Measurements from ENCODE around the gene STXBP1. TPM values are rescaled to one million over a fixed set of nuclear protein-coding genes. Genes with fewer than 3 reads are reported as not detected.

STXBP1 gene
- total and polyA plus RNA-seq, 2 of the 8 experiments (the other 6 are each of a cell fraction or from before 2014, with no cell fraction given): 11.5 to 60.9 TPM

DNA sequence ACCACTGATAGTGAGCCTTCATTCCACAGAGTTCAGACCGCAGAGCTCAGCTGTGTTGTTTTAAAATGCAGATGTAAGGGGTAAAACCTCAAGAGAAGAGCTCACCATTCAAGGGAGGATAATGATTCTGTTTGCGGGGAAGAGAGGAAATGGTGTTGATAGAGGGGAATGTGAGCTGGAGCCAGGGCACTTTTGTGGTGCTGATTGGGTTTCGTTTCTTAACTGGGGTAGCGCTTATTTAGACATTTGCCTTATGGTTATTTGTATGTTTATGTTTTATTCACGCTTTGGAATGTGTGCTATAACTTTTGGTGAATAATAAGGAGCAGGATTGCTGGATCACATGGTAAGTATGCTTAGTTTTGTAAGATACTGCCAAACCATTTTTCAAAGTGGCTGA is 42.5 kb downstream of the STXBP1 start:
- DNase-seq (ENCODE audit: low read depth in 1 of 2, low spot score in 2 of 2) (no peak), FAIRE-seq (no peak)
- Histone ChIP-seq H3K79me1 (ENCODE audit: low read depth, low read length) (no peaks in the 10 kb centered on the region; the same call in 1 of the 2 replicates), H3K4me3 (ENCODE audit: extremely low read depth in 1 of 4, insufficient read depth in 2 of 4, low read depth in 3 of 4, low read length in 4 of 4) (no peak overlapping the region), H3K36me3 (ENCODE audit: control insufficient read depth in 2 of 4, insufficient read depth in 4 of 4, low read length in 3 of 4) (0 out of 8 replicates have a peak, but pooled peaks cover 0 to 4% (median 0%) of the 10 kb centered on the region in 4 experiments), H2BK5ac (ENCODE audit: low read depth, low read length) (peak overlapping the region; percentile 86), H3K23me2 (ENCODE audit: low read depth, low read length) (peaks cover 2% of the 10 kb centered on the region; the same call in 1 of the 2 replicates), H4K91ac (replicated peaks; ENCODE audit: insufficient read length, low read length) (no peak overlapping the region), H3K18ac (ENCODE audit: extremely low read depth, low read length) (no peak overlapping the region; the same call in 1 of the 2 replicates), H2BK20ac (ENCODE audit: low read length) (peak overlapping the region; percentile 52; the same call in 1 of the 2 replicates), H3K56ac (replicated peaks; ENCODE audit: insufficient read length, low read depth, low read length) (no peak overlapping the region), H4K20me1 (replicated peaks in 1 of 2; ENCODE audit: control insufficient read depth in 1 of 2, insufficient read depth in 2 of 2, low read length in 2 of 2) (no peaks in the 10 kb centered on the region), H3K27me3 (replicated peaks in 1 of 4; ENCODE audit: control insufficient read depth in 3 of 4, extremely low read depth in 1 of 4, insufficient read depth in 3 of 4, low read length in 3 of 4) (no peaks in the 10 kb centered on the region), H3K4me2 (ENCODE audit: insufficient read depth in 1 of 2, low read depth in 2 of 2, low read length in 2 of 2) (peak overlapping the region; percentile 35 to 49), H3K4ac (replicated peaks; ENCODE audit: insufficient read length, low read depth, low read length) (no peak overlapping the region), H2BK120ac (replicated peaks; ENCODE audit: low read depth, low read length) (no peak overlapping the region), H2BK12ac (ENCODE audit: low read depth, low read length) (0 out of 2 replicates have a peak overlapping the region, but pooled peaks have one; percentile 5), H3K27ac (ENCODE audit: low read depth, low read length) (peak overlapping the region; percentile 9; the same call in 1 of the 2 replicates), H3K14ac (ENCODE audit: insufficient read length) (no peak overlapping the region), H2BK15ac (ENCODE audit: low read length) (no peak overlapping the region), H3K23ac (ENCODE audit: insufficient read length) (no peak overlapping the region), H3K79me2 (ENCODE audit: control insufficient read depth in 1 of 2, insufficient read depth in 2 of 2, low read length in 2 of 2) (no peaks in the 10 kb centered on the region), H4K8ac (ENCODE audit: extremely low read depth, insufficient read depth, low read length) (no peak overlapping the region), H3K9ac (replicated peaks in 1 of 4; ENCODE audit: extremely low read depth in 1 of 4, low read depth in 3 of 4, low read length in 3 of 4) (no peak overlapping the region), H4K5ac (ENCODE audit: insufficient read length, low read depth, low read length) (no peak overlapping the region), H3K4me1 (replicated peaks in 1 of 4; ENCODE audit: control insufficient read depth in 3 of 4, insufficient read depth in 4 of 4, low read length in 3 of 4) (peaks cover 0 to 25% (median 9%) of the 10 kb centered on the region in 4 experiments; a peak in 4 of 7 replicates), H2AK5ac (ENCODE audit: low read depth, low read length) (no peak overlapping the region), H3K9me3 (ENCODE audit: insufficient read depth in 2 of 2, low read depth in 1 of 2, low read length in 1 of 2) (no peaks in the 10 kb centered on the region), H2AFZ (ENCODE audit: low read length) (no peak overlapping the region)
- CTCF ChIA-PET (ENCODE audit: partially characterized antibody): interaction anchor here (0.8 to 1.5 kb wide), 5 partner anchors 13 to 65 kb away, joined by 3 to 5 read pairs (median 3); no protein-coding TSS in a partner anchor
- POLR2A ChIA-PET (ENCODE audit: partially characterized antibody): interaction anchor here (0.6 to 1.8 kb wide), 5 partner anchors 10 to 204 kb away, joined by 3 to 6 read pairs (median 4); partner anchors contain the start of genes LRSAM1 and RPL12
- 17% methylated on average over 5 of the region's 5 CpGs; no CpG with 5 or more reads in 1 of the 2 experiments for WGBS, 2 experiments (ENCODE audit: extremely low coverage in 1 of 2, insufficient coverage in 1 of 2, insufficient read length in 1 of 2, insufficient replicate concordance in 2 of 2, low coverage in 1 of 2, low lambda C conversion rate in 2 of 2, missing lambda C conversion rate in 1 of 2)
- TF ChIP-seq JUN (IDR thresholded peaks at IDR 0.05; ENCODE audit: low read depth, low read length): no peak
- no peak for TF ChIP-seq CREB1 (IDR thresholded peaks at IDR 0.05)
- peak; percentile 35; the same call in 1 of the 2 replicates for TF ChIP-seq TBP (IDR thresholded peaks at IDR 0.05; ENCODE audit: low read depth, low read length)
- TF ChIP-seq POLR2A (IDR thresholded peaks at IDR 0.05; ENCODE audit: control extremely low read depth in 1 of 2, low read depth in 2 of 2, low read length in 2 of 2): peak in 1 of 2 experiments; percentile 87; a peak in 2 of 3 replicates
- TF ChIP-seq TEAD4 (IDR thresholded peaks at IDR 0.05; ENCODE audit: low read depth, low read length): no peak
- TF ChIP-seq TAF7 (optimal IDR thresholded peaks at IDR 0.05; ENCODE audit: borderline replicate concordance, low read depth, low read length): peak; percentile 96
- TF ChIP-seq, protein P1, sequence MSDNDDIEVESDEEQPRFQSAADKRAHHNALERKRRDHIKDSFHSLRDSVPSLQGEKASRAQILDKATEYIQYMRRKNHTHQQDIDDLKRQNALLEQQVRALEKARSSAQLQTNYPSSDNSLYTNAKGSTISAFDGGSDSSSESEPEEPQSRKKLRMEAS (IDR thresholded peaks at IDR 0.05): no peak
- TF ChIP-seq, protein P2, sequence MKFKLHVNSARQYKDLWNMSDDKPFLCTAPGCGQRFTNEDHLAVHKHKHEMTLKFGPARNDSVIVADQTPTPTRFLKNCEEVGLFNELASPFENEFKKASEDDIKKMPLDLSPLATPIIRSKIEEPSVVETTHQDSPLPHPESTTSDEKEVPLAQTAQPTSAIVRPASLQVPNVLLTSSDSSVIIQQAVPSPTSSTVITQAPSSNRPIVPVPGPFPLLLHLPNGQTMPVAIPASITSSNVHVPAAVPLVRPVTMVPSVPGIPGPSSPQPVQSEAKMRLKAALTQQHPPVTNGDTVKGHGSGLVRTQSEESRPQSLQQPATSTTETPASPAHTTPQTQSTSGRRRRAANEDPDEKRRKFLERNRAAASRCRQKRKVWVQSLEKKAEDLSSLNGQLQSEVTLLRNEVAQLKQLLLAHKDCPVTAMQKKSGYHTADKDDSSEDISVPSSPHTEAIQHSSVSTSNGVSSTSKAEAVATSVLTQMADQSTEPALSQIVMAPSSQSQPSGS (IDR thresholded peaks at IDR 0.05; ENCODE audit: low read length): no peak
- no peak for TF ChIP-seq CTBP2 (IDR thresholded peaks at IDR 0.05; ENCODE audit: borderline replicate concordance, insufficient read depth, insufficient read length, low read length)
- peak; percentile 81 for TF ChIP-seq POLR2AphosphoS5 (IDR thresholded peaks at IDR 0.05; ENCODE audit: low read depth, low read length)
- TF ChIP-seq SUZ12 (IDR thresholded peaks at IDR 0.05; ENCODE audit: low read length): no peak
- no peak for TF ChIP-seq SP1 (IDR thresholded peaks at IDR 0.05; ENCODE audit: low read depth, low read length)
